Adrenal gland (tissue), 5 donors: Measurements from ENCODE around the gene LRP1B.

ENCODE experiments used
- CTCF ChIP-seq, 6 experiments: fragments of 450-650 bp in 4 of 6; fragments of 200-600 bp in 2 of 6; sonication (generic) in 1 of 6; IDR thresholded peaks; 1 replicate in 5 of 6; 2 replicates in 1 of 6; pipeline versions ENCODE4 v1.5.1 to v1.8.0; 2016 to 2021; ENCODE audit warnings: antibody characterized with exemption in 6 of 6, mild to moderate bottlenecking in 2 of 6, moderate library complexity in 1 of 6
- POLR2A ChIP-seq, 2 donors: fragments of 450-650 bp; IDR thresholded peaks; one replicate each; pipeline ENCODE4 v1.6.1; 2017; ENCODE audit warnings: antibody characterized with exemption in 2 of 2, mild to moderate bottlenecking in 2 of 2, moderate library complexity in 1 of 2
- donor health status: DM: no; HTN: no; CAD: no.

DNA sequence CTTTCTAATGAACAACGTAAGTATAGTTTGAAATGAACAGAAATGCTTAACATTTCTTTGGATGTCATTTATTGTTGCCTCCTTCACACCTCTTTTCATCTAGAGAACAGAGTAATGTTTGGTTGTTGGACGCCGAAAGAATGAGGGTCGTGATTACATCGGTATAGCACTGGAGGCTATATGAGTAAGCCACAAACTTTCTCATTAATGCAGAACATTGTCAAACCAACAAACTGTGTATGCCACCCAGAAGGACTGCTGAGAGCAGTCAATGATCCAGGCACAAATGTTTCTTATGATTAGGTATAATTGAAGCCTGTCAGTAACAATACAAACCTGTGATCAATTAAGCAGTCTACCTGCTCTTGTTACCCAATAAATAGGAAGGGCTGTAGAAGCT, 1855.9 kb downstream of the LRP1B start:
- TF ChIP-seq POLR2A (IDR thresholded peaks at IDR 0.05), result no peak
- no peak for TF ChIP-seq CTCF (IDR thresholded peaks at IDR 0.05)
